Hepatocyte (in vitro differentiated cells): Measurements from ENCODE around the gene ITPKC. TPM values are rescaled to one million over a fixed set of nuclear protein-coding genes. Genes with fewer than 3 reads are reported as not detected.
A peak's percentile ranks its signal among the peaks of the same experiment; 100 is the strongest.

Source experiments
- DNase-seq: peaks from one replicate; pipeline ENCODE4 v3.0.0-alpha.2; 2016; ENCODE audit warnings: low spot score
- H2AFZ ChIP-seq: fragments of 200-600 bp; sonication (generic); 2 replicates; pipeline ENCODE4 v1.6.0; 2016; ENCODE audit warnings: antibody characterized with exemption, mild to moderate bottlenecking
- H3K27ac ChIP-seq: fragments of 200-600 bp; sonication (generic); 2 replicates; pipeline ENCODE4 v1.5.1; 2016; ENCODE audit warnings: mild to moderate bottlenecking
- H3K27me3 ChIP-seq: fragments of 200-600 bp; sonication (generic); 2 replicates; pipeline ENCODE4 v1.6.1; 2016
- H3K36me3 ChIP-seq: fragments of 200-600 bp; sonication (generic); replicated peaks from 2 replicates; pipeline ENCODE4 v1.5.1; 2016; ENCODE audit warnings: low read depth; ENCODE audit not compliant: insufficient read depth
- H3K4me1 ChIP-seq: fragments of 200-600 bp; sonication (generic); 2 replicates; pipeline ENCODE4 v1.5.1; 2016; ENCODE audit warnings: mild to moderate bottlenecking, moderate library complexity; ENCODE audit not compliant: insufficient read depth
- H3K4me2 ChIP-seq: fragments of 200-600 bp; sonication (generic); 2 replicates; pipeline ENCODE4 v1.6.0; 2016
- H3K4me3 ChIP-seq: fragments of 200-600 bp; sonication (generic); 2 replicates; pipeline ENCODE4 v1.5.1; 2016; ENCODE audit warnings: mild to moderate bottlenecking
- H3K79me2 ChIP-seq: fragments of 200-600 bp; sonication (generic); 2 replicates; pipeline ENCODE4 v1.6.0; 2017; ENCODE audit warnings: mild to moderate bottlenecking
- H3K9me2 ChIP-seq: fragments of 200-600 bp; sonication (generic); replicated peaks from 2 replicates; pipeline ENCODE4 v1.6.0; 2017; ENCODE audit warnings: mild to moderate bottlenecking; ENCODE audit not compliant: insufficient read depth
- H3K9me3 ChIP-seq: fragments of 200-600 bp; sonication (generic); 2 replicates; pipeline ENCODE4 v1.5.1; 2016; ENCODE audit warnings: low read depth, mild to moderate bottlenecking
- H4K20me1 ChIP-seq: fragments of 200-600 bp; sonication (generic); 2 replicates; pipeline ENCODE4 v1.6.0; 2016; ENCODE audit warnings: mild to moderate bottlenecking; ENCODE audit not compliant: insufficient read depth, poor library complexity, severe bottlenecking
- CTCF ChIP-seq: fragments of 200-600 bp; sonication (generic); IDR thresholded peaks from 2 replicates; pipeline ENCODE4 v1.5.1; 2016; ENCODE audit warnings: antibody characterized with exemption, mild to moderate bottlenecking; ENCODE audit not compliant: poor library complexity
- EZH2 ChIP-seq: fragments of 200-600 bp; sonication (generic); IDR thresholded peaks from 2 replicates; pipeline ENCODE4 v1.6.1; 2016; ENCODE audit warnings: antibody characterized with exemption, mild to moderate bottlenecking, borderline replicate concordance
- EZH2phosphoT487 ChIP-seq: fragments of 200-600 bp; sonication (generic); IDR thresholded peaks from one replicate; pipeline ENCODE4 v1.6.1; 2018; ENCODE audit warnings: antibody characterized with exemption, mild to moderate bottlenecking, low read depth, moderate library complexity; ENCODE audit not compliant: unreplicated experiment, severe bottlenecking
- WGBS: methylation state at CpG from one replicate; pipeline ENCODE4 v1.1.6; 2016; ENCODE audit warnings: low lambda C conversion rate; ENCODE audit errors: missing lambda C conversion rate; 5-methylcytosine and 5-hydroxymethylcytosine counted together
- polyA plus RNA-seq: library from polyadenylated mRNA; unstranded; fragments of >200 nt; fragmentation: Nextera tagmentation; extraction: Ambion mirVana; gene quantifications from 2 replicates; pipeline ENCODE4 v1.2.1, GENCODE V29; 2016
- total RNA-seq: library from RNA; depleted of rRNA; stranded (reverse); fragments of >200 nt; gene quantifications from 2 replicates; pipeline ENCODE4 v1.2.3, GENCODE V29; 2014

The ITPKC gene
- total and polyA plus RNA-seq, 2 experiments from 2014 or later: 52.9 to 75.8 TPM

- no peaks in the 10 kb centered on the region for H3K9me3 ChIP-seq
- H3K4me1 ChIP-seq: peaks cover 6% of the 10 kb centered on the region
- H3K27ac ChIP-seq: peak within 1 kb of the TSS; percentile 97
- H4K20me1 ChIP-seq: no peaks in the 10 kb centered on the region
- peak within 1 kb of the TSS; percentile 16 for H2AFZ ChIP-seq
- no peaks in the 10 kb centered on the region for H3K27me3 ChIP-seq
- H3K4me3 ChIP-seq: peak within 1 kb of the TSS; percentile 26
- peak within 1 kb of the TSS; percentile 78 for H3K4me2 ChIP-seq
- no peak for TF ChIP-seq EZH2
- TF ChIP-seq EZH2phosphoT487: no peak
- TF ChIP-seq CTCF: no peak
- no peaks in the 10 kb centered on the region for H3K9me2 ChIP-seq
- under 1% methylated on average over 41 of the region's 56 CpGs for WGBS
- H3K79me2 ChIP-seq: peaks cover 4% of the 10 kb centered on the region
- DNase-seq: peak; percentile 100
- no peaks in the 10 kb centered on the region for H3K36me3 ChIP-seq
Observed at GRCh38 chr19:40777937-40778705, 61.2 kb downstream of the ITPKC start, which contains the start of gene RAB4B. Gene RAB4B, plus strand, starts transcription at chr19:40778247. Its CDS starts 129 bp downstream, at chr19:40778376.

GRCh38 chr19:40778706-40779284, 61.9 kb downstream of the ITPKC start:
- Histone ChIP-seq H3K9me2 (no peaks in the 10 kb centered on the region), H3K4me2 (peak overlapping the region; percentile 72), H3K36me3 (no peaks in the 10 kb centered on the region), H3K4me3 (peak overlapping the region; percentile 26), H3K27me3 (no peaks in the 10 kb centered on the region), H3K9me3 (no peaks in the 10 kb centered on the region), H3K79me2 (peaks cover 4% of the 10 kb centered on the region), H4K20me1 (no peaks in the 10 kb centered on the region), H3K4me1 (peaks cover 6% of the 10 kb centered on the region), H3K27ac (peak overlapping the region; percentile 95), H2AFZ (peak overlapping the region; percentile 16)
- no peak for TF ChIP-seq EZH2
- no peak for TF ChIP-seq EZH2phosphoT487
- TF ChIP-seq CTCF: no peak
- WGBS: 4% methylated on average over 7 of the region's 7 CpGs
- peak; percentile 57 for DNase-seq

GRCh38 chr19:40780582-40780981, 63.7 kb downstream of the ITPKC start:
- 97% methylated on average over 5 of the region's 5 CpGs for whole genome bisulfite sequencing

More at GRCh38 chr19:40780582-40780981, 63.7 kb downstream of the ITPKC start:
- Histone ChIP-seq H3K4me2 (no peak overlapping the region), H4K20me1 (no peaks in the 10 kb centered on the region), H3K36me3 (no peaks in the 10 kb centered on the region), H3K4me1 (peaks cover 6% of the 10 kb centered on the region), H2AFZ (no peak overlapping the region), H3K79me2 (peaks cover 4% of the 10 kb centered on the region), H3K9me3 (no peaks in the 10 kb centered on the region), H3K4me3 (no peak overlapping the region), H3K9me2 (no peaks in the 10 kb centered on the region), H3K27me3 (no peaks in the 10 kb centered on the region), H3K27ac (no peak overlapping the region)
- TF ChIP-seq EZH2: no peak
- no peak for TF ChIP-seq CTCF
- no peak for TF ChIP-seq EZH2phosphoT487
- DNase-seq: no peak
